ENCODE data around the gene CDPF1. TPM values are rescaled to one million over a fixed set of nuclear protein-coding genes. Genes with fewer than 3 reads are reported as not detected.
A peak's percentile ranks its signal among the peaks of the same experiment; 100 is the strongest.

Gene CDPF1
- total RNA-seq, 8 experiments from 2014 or later: 5.1 to 10.4 (median 9.6) TPM

DNA sequence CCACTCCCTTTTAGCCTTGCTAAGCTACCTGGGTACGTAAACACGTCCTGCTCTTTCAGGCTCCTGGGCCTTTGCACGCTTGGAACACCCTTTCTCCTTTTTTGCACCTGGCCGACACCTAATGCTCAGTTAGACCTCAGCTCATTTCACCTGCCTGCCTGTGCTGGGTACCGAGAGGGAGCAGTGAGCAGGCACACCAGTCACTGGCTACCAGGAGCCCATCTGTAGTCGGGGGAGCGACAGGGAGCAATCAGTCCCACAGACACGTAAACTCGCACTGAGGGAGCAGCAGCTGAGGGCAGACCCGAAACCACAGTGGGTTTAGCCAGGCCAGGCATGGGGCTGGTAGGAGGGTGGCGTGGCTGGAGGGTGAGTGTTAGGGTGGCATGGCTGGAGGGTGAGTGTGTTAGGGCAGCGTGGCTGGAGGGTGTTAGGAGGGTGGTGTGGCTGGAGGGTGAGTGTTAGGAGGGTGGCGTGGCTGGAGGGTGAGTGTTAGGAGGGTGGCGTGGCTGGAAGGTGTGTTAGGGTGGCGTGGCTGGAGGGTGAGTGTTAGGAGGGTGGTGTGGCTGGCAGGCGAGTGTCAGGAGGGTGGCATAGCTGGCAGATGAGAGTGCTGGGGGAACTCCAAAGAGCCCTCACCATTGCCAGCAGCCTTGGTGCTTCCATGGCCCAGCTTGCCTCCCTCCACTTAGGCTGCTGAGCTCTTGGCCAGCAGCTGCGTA is 40.2 kb upstream of the CDPF1 start:
- in situ Hi-C loops (cut with MboI; ENCODE audit: low pct_unique_long_range_greater_than_20kb in 2 of 9, low sequenced_read_pairs in 9 of 9, unreplicated experiment in 9 of 9): no loop called here
- WGBS, 10 experiments: 60 to 100% (median 100%) methylated on average over 1 to 7 of the region's 17 CpGs; no CpG with 5 or more reads in 1 of the 10 experiments
- Histone ChIP-seq H3K27ac (no peak overlapping the region), H3K4me1 (replicated peaks in 1 of 2) (peaks cover 3 to 8% of the 10 kb centered on the region in 2 donors), H3K4me3 (no peak overlapping the region)
- no peak for ATAC-seq (replicated peaks in 6 of 8)

DNA sequence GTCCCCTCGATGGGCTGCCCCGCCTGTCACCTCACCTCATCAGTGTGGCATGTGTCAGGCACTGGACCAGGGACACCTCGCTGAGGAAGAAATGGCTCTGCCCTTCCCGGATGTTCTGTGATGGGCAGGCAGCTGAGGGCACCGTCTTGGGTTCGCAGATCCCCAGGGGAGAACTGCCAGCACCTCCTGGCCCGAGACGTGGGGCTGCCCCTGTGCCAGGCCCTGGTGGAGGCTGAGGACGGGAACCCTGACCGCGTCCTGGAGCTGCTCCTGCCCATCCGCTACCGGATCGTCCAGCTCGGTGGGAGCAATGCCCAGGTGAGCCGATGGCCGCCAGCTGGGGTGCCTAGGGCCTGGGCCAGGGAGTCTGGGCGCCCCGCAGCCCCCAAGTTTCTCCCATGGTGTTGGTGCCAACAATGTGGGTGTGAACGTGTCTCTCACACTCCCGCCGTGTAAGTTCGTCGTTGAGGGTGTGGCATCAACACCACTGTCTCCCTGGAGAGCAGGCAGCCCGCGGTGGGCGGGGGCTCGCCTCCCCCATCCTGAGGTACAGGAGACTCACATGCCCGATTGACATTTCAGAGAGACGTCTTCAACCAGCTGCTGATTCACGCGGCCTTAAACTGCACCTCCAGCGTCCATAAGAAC is 39.3 kb upstream of the CDPF1 start:
- H3K4me1 ChIP-seq (replicated peaks in 1 of 2): peaks cover 2 to 8% of the 10 kb centered on the region in 2 donors
- 80 to 90% (median 89%) methylated on average over 1 to 10 of the region's 33 CpGs; no CpG with 5 or more reads in 5 of the 10 experiments for WGBS, 10 experiments
- no peak overlapping the region for H3K4me3 ChIP-seq
- in situ Hi-C loops (cut with MboI; ENCODE audit: low pct_unique_long_range_greater_than_20kb in 2 of 9, low sequenced_read_pairs in 9 of 9, unreplicated experiment in 9 of 9): no loop called here
- H3K27ac ChIP-seq: no peak overlapping the region
- no peak for ATAC-seq (replicated peaks in 6 of 8)

DNA sequence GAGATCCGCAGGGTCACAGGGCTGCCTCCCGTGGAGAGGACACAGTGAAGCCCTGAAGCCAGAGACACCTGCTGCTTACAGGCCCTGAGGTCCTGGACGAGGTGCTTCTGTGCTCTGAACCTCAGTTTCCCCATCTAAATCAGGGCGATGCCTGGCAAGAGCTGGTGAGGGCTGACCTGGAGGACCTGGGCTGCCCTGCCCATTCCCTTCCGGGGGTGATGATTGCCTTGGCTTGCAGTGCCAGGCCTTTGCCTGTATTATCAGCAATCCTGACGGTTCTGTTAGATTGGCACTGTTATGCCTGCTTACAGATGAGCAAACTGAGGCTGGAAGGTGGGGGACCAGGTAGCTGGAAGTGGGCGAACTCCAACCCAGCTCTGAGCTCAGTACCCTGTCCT is 38.8 kb upstream of the CDPF1 start:
- WGBS, 10 experiments: 90 to 100% (median 100%) methylated on average over 1 to 2 of the region's 7 CpGs; no CpG with 5 or more reads in 7 of the 10 experiments
- Histone ChIP-seq H3K4me3 (no peak overlapping the region), H3K4me1 (replicated peaks in 1 of 2) (peaks cover 2 to 7% of the 10 kb centered on the region in 2 donors), H3K27ac (no peak overlapping the region)
- no peak for ATAC-seq (replicated peaks in 6 of 8)
- in situ Hi-C loops (cut with MboI; ENCODE audit: low pct_unique_long_range_greater_than_20kb in 2 of 9, low sequenced_read_pairs in 9 of 9, unreplicated experiment in 9 of 9): no loop called here

DNA sequence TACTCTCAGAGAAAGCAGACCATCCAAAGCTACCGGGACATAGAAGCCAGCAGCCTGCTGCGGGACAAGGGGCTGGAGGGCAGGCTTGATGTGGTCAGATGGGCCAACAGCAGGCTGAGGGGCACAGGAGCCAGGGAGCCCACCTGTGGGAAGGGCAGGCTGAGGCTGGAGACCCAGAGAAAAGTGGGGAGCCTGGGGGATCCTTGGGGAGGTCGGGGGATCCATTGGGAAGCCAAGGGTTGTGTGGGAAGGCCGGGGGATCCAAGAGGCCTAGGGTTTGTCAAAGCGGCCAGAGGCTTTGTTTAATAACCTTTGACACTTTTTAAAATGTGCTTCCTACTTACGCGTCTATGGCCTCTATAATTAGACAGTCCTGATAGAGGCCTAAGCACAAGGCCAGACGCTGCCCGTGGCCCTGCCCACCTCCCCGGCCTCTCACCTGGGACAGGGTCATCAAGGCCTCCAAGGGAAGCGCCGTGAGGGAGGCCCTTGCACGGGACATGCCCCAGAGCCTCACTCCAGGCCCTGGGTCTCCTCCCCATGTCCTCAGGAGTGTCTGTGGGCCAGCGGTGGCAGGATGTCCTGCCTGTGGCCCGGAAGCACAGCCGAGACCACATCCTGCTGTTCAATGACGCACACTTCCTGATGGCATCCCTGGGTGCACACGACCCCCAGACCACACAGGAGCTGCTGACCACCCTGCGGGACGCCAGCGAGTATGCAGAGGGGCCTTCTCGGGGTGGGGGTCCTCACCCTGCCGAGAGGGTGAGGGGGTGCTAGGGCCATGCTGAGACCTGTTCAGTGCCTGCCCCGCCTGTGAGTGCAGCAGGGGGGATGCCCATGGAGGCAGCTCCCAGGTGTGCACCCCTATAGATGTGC is 38.0 kb upstream of the CDPF1 start:
- 58 to 100% (median 93%) methylated on average over 2 to 4 of the region's 24 CpGs; no CpG with 5 or more reads in 4 of the 10 experiments for WGBS, 10 experiments
- in situ Hi-C loops (cut with MboI; ENCODE audit: low pct_unique_long_range_greater_than_20kb in 2 of 9, low sequenced_read_pairs in 9 of 9, unreplicated experiment in 9 of 9): no loop called here
- ATAC-seq (replicated peaks in 6 of 8): no peak

DNA sequence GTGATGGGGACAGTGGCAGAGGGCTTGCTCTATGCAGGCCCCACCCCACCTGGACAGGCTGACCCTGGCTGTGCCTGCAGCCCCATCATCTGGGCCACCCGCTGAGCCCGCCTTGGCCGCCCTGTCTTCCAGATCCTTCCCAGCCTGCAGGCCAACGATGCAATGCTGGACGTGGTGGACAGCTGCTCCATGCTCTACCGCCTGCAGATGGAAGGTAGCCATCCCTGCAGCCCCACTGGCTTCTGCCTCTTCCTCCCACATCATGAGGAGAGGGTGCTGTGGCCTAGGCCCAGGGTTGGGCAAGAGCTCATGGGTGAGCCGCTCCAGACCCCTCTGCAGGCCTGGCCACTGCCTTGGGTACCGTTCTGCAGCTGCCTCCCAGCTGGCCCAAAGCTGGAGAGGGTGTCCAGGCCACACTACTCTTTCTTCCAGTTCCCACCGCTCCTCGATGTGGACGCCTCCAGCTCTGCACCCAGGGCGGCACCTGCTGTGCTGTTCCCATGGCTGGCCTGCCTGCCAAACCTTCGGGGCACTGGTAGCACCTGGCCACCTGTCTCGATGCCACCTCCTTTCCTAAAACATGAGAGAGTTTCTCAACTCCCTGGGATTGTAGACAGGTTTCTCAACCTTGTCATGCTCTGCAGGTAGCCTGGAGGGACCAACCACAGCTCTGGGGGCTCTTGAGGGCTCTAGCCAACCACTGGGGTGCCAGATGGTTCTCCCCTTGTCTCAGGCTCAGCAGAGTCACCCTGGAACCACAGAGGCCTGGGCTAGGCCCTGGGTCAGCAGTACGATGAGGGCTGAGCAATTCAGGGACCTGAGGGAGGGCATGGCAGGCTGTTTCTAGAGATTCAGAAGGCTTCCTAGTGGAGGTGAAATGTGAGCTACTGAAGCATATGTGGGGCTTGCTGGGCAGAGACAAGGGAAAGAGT is 37.1 kb upstream of the CDPF1 start:
- no peak overlapping the region for H3K4me3 ChIP-seq
- no peaks in the 10 kb centered on the region for H3K4me1 ChIP-seq (replicated peaks in 1 of 2)
- in situ Hi-C loops (cut with MboI; ENCODE audit: low pct_unique_long_range_greater_than_20kb in 2 of 9, low sequenced_read_pairs in 9 of 9, unreplicated experiment in 9 of 9): no loop called here
- H3K27ac ChIP-seq: no peak overlapping the region
- ATAC-seq (replicated peaks in 6 of 8): no peak
- 60 to 100% (median 90%) methylated on average over 1 to 9 of the region's 15 CpGs; no CpG with 5 or more reads in 3 of the 10 experiments for WGBS, 10 experiments

More for the DNA sequence above, 38.0 kb upstream of the CDPF1 start:
- Histone ChIP-seq H3K4me1 (replicated peaks in 1 of 2) (no peaks in the 10 kb centered on the region), H3K27ac (no peak overlapping the region), H3K4me3 (no peak overlapping the region)

DNA sequence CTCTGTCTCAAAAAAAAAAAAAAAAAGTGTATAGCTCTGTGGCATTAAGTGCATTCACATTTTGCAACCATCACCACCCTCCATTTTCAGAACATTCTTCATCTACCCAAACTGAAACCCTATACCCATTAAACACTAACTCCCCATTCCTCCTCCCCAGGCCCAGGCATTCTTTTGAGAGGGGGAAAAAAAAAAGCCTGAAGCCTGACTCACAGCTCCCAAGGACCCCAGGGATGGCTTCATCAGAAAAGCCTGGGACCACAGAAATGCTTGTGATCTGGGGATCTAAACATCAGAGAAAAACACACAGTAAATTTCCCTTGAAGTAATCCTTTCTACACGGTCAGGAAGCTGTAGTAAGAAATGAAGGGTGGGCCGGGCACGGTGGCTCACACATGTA is 35.9 kb upstream of the CDPF1 start:
- in situ Hi-C loops (cut with MboI; ENCODE audit: low pct_unique_long_range_greater_than_20kb in 2 of 9, low sequenced_read_pairs in 9 of 9, unreplicated experiment in 9 of 9): no loop called here
- WGBS, 10 experiments: 75 to 100% (median 90%) methylated on average over 2 to 3 of the region's 3 CpGs; no CpG with 5 or more reads in 5 of the 10 experiments
- ATAC-seq (replicated peaks in 6 of 8): no peak
- Histone ChIP-seq H3K4me3 (no peak overlapping the region), H3K4me1 (replicated peaks in 1 of 2) (no peaks in the 10 kb centered on the region), H3K27ac (no peak overlapping the region)

DNA sequence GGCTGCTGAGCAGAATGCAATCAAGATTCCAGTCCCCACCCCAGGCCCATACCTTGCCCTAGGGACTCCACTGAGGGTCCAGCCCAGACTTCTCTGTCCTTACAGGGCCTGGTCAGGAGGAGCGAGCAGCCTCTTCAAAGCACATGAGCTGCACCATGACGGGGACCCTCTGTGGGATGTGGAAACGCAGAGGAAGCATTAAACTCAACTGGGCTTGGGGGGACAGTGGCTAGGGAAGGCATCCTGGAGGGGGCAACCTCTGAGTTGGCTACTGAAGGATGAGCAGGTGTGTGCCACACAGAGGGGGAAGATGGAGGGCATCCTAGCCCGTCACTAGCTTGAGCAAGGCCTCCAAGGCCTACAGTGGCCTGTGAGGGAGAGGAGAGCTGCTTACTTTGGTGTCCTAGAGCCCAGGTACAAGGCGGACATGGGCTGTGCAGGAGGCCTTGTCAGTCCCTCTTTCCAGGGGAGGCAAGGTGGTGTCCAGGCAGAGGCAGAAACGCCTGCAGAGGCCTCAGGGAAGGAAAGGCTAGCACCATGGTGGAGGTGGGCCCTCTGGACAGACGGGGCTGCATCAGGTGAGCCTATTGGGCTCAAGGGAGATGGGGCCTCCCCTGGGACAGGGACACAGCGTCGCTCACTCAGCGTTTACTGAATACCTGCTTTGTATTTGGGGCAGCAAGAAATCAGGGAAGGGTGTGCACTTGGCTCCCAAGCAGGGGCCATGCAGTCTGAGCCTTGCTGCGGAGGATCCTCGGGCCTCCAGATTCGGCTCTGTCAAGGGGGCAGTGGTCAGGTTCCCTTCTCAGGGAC is 32.0 kb upstream of the CDPF1 start:
- H3K4me1 ChIP-seq (replicated peaks in 1 of 2): no peaks in the 10 kb centered on the region
- H3K4me3 ChIP-seq: no peak overlapping the region
- no peak overlapping the region for H3K27ac ChIP-seq
- no peak for ATAC-seq (replicated peaks in 6 of 8)
- WGBS, 10 experiments: 80 to 100% (median 83%) methylated on average over 1 to 6 of the region's 13 CpGs; no CpG with 5 or more reads in 3 of the 10 experiments
- in situ Hi-C loops (cut with MboI; ENCODE audit: low pct_unique_long_range_greater_than_20kb in 2 of 9, low sequenced_read_pairs in 9 of 9, unreplicated experiment in 9 of 9): no loop called here

DNA sequence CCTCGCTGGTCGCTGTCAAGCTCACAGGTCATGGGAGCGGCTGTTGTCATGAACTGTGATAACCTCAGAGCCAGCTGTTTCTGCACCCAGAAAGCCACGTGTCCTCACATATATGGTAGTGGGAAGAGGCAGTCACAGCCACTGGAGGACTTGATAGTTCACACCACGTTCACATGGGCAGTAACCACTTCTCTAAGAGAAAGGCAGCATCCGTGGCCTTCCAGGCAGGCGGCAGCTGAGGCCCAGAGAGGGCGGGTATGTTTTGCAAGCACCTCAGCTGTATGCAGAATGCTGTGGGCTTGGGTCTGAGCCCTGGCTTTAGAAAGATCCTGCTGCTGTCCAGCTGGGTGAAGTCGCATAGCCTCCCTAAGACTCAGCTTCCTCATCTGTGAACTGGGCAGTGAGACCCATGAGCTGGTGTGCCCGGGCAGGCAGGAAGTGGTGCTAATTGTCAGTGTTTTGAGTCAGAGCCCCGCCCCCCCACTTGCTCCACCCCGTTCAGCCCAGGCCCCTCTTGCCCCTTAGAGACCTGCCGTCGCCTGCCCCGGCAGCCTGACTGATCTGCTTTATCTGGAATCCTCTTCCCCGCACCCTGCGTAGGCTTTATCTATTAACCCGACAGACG is 31.0 kb upstream of the CDPF1 start:
- H3K27ac ChIP-seq: no peak overlapping the region
- H3K4me3 ChIP-seq: no peak overlapping the region
- in situ Hi-C loops (cut with MboI; ENCODE audit: low pct_unique_long_range_greater_than_20kb in 2 of 9, low sequenced_read_pairs in 9 of 9, unreplicated experiment in 9 of 9): no loop called here
- peak in 2 of 8 experiments; percentile 45 to 83 for ATAC-seq (replicated peaks in 6 of 8)
- 82 to 94% methylated on average over 6 to 7 of the region's 19 CpGs; no CpG with 5 or more reads in 8 of the 10 experiments for WGBS, 10 experiments
- H3K4me1 ChIP-seq (replicated peaks in 1 of 2): no peaks in the 10 kb centered on the region

DNA sequence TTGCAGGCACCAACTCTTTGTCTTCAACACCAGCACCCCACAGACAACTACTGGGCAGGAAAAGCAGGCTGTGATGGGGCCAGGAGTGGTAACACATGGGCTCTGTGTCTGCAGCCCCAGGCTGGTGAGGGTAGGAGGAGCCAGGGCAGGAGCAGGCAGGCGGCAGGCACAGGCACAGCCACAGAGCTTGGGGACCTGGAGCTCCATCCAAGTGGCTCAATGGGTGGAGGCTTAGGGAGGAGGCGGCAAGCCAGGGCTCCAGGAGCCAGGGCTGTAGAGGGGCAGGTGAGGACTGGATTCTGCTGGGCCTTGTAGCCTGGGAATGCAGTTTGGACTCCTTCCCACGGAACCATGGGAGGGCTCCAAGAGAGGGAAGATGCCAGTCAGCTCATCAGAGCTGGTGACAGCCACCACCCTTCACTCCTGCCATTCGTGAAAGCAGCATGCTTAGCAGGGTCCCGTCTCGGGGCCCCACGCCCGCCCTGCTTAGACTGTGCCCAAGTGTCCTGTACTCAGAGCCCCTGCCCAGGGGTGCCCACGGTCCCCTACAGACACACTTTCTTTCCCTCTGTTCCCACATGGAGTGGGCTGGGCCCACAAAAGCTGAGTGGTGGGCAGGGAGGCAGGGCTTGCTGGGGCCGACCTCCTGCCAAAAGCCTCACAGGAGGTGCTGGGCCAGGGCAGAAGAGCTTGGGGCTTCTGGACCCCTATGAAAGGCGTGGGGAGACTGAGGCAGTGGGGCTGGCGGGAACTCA is 30.1 kb upstream of the CDPF1 start:
- WGBS, 10 experiments: 96 to 100% (median 100%) methylated on average over 1 to 3 of the region's 12 CpGs; no CpG with 5 or more reads in 6 of the 10 experiments
- in situ Hi-C loops (cut with MboI; ENCODE audit: low pct_unique_long_range_greater_than_20kb in 2 of 9, low sequenced_read_pairs in 9 of 9, unreplicated experiment in 9 of 9): no loop called here
- ATAC-seq (replicated peaks in 6 of 8): no peak
- H3K4me3 ChIP-seq: no peak overlapping the region
- no peak overlapping the region for H3K27ac ChIP-seq
- H3K4me1 ChIP-seq (replicated peaks in 1 of 2): no peaks in the 10 kb centered on the region

DNA sequence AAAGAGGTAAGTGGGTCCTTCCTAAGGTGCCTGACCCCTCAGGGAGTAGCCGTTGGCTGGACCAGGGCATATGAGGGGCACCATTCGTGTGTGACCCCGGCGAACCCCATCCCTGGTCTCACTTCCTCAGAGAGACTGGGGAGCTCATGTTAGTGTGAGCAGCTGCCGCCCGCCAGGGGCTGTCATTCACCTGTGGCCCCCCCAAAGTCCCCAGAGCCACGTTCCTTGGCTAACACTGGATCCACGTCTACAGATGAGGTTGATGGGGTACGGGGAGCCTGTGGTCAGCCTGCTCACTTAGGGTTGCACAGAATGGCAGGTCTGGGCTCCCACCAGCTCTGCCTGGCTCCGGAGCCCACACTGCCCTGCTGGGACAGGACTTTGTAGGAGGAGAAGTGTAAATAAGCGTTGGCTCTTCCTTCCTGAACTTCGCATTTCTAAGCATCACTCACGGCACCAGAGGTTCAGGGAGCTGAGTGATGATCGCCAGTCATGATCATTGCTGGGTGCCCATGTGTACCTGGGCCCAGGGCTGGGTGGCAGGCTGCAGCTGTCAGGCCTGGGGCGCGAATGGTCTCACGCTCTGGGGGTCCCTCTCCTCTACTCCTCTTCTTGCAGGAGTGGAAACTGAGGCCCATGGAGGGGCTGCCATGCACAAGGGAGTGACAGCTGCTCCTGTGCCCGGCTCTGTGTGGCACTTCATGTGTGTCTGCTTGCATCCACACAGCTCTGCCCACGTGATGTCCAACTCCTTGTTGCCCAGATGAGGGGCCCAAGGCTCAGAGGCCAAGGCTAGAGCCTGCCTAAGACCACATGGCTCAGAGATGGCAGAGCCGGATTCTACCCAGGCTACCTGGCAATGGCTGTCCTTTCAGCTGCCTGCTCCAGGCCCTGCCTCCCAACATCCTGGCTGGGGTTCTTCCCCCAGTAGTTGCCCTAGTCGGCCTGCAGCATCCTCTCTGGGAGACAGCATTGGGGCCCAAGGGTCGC is 28.9 kb upstream of the CDPF1 start:
- Histone ChIP-seq H3K4me3 (no peak overlapping the region), H3K4me1 (replicated peaks in 1 of 2) (no peaks in the 10 kb centered on the region), H3K27ac (no peak overlapping the region)
- 87 to 100% (median 100%) methylated on average over 1 to 7 of the region's 22 CpGs; no CpG with 5 or more reads in 6 of the 10 experiments for WGBS, 10 experiments
- in situ Hi-C loops (cut with MboI; ENCODE audit: low pct_unique_long_range_greater_than_20kb in 2 of 9, low sequenced_read_pairs in 9 of 9, unreplicated experiment in 9 of 9): no loop called here
- no peak for ATAC-seq (replicated peaks in 6 of 8)
